Stomach (tissue), 4 donors: ENCODE data around the gene SCLT1.

Experiments
- EP300 ChIP-seq: sonication (generic); formaldehyde crosslinking; IDR thresholded peaks from one replicate; pipeline ENCODE4 v1.6.1; 2017; ENCODE audit warnings: antibody characterized with exemption
- POLR2A ChIP-seq, 4 donors: fragments of 450-650 bp; IDR thresholded peaks; one replicate each; pipeline ENCODE4 v1.6.1; 2016; ENCODE audit warnings: antibody characterized with exemption in 4 of 4, control low read depth in 2 of 4, mild to moderate bottlenecking in 1 of 4, moderate library complexity in 1 of 4
- TF ChIP-seq, protein P1 (sequence below), 7 experiments: fragments of 450-650 bp in 4 of 7; fragments of 200-600 bp in 3 of 7; sonication (generic) in 3 of 7; IDR thresholded peaks; one replicate each; pipeline ENCODE4 v1.5.1; 2016 to 2019; ENCODE audit warnings: antibody characterized with exemption in 7 of 7, control low read depth in 2 of 7, mild to moderate bottlenecking in 1 of 7

DNA sequence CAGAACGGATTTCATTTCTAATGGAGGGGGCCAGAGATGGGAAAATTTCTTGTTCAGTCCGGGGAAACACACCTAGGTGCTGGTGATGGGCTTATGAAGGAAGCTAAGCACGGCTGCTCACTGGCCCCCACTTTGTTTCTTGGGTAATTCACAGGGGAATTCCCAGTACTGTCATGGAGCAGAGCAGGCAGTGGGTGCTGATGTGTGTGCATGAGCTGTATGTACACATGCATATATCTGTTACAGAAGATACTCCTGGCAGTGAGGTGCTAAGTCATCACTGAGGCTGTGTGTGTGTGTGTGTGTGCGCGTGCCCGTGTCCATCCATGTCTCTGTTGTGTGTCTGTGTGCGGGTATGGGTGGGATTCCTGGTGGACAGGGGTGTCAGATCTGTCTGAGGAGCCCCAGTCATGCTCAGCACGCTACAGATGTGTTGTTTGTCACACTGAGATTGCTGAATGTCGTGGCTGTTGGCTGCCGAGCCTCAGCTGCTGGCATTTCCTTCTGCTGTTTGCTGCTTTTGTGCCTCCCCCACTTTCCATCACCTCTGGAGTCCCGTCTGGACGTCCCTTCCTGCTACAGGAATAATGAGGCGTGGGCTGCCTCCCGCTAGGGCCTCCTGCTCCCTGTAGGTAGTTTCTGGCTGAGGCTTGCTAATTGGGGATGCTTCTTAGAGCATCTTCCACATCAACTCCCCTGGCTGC is 230.6 kb downstream of the SCLT1 start:
- TF ChIP-seq, protein P1, sequence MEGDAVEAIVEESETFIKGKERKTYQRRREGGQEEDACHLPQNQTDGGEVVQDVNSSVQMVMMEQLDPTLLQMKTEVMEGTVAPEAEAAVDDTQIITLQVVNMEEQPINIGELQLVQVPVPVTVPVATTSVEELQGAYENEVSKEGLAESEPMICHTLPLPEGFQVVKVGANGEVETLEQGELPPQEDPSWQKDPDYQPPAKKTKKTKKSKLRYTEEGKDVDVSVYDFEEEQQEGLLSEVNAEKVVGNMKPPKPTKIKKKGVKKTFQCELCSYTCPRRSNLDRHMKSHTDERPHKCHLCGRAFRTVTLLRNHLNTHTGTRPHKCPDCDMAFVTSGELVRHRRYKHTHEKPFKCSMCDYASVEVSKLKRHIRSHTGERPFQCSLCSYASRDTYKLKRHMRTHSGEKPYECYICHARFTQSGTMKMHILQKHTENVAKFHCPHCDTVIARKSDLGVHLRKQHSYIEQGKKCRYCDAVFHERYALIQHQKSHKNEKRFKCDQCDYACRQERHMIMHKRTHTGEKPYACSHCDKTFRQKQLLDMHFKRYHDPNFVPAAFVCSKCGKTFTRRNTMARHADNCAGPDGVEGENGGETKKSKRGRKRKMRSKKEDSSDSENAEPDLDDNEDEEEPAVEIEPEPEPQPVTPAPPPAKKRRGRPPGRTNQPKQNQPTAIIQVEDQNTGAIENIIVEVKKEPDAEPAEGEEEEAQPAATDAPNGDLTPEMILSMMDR (IDR thresholded peaks at IDR 0.05) = no peak
- no peak for TF ChIP-seq POLR2A (IDR thresholded peaks at IDR 0.05)
- no peak for TF ChIP-seq EP300
